ENCODE results near the gene POR.

DNA sequence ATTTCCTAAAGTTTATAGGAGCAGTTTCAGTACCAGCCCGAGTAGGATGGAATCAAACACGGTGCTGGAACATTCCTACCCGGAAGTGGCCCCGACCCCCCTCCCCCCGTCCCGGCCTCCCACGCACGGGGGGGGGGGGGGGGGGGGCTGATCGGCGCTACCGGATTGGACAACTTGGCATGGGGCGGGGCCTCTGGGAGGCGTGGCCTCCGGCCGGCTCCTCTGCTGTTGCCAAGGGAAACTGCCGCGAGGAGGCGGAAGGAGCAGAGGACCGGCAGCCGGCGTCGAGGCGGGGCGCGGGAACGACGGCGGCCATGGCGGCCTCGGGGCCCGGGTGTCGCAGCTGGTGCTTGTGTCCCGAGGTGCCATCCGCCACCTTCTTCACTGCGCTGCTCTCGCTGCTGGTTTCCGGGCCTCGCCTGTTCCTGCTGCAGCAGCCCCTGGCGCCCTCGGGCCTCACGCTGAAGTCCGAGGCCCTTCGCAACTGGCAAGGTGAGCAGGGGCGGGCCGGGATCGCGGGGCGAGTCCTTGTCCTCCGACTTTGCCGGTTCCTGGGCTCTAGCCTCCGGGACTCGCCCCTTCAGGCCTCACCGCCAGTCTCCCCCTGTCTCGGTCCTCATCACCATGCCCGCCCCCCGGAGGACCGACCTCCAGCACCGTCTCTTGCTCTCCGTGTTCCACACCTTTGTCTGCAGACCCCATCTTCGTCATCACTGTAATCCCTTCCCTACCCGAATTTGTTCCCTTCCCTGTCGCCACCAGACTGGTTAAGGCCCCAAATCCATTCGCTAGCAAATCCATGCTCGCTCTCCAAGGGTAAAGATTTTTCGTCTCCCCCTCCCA, 36.0 kb upstream of the POR start, which contains the start of gene RHBDD2:
- TF ChIP-seq, protein P1, sequence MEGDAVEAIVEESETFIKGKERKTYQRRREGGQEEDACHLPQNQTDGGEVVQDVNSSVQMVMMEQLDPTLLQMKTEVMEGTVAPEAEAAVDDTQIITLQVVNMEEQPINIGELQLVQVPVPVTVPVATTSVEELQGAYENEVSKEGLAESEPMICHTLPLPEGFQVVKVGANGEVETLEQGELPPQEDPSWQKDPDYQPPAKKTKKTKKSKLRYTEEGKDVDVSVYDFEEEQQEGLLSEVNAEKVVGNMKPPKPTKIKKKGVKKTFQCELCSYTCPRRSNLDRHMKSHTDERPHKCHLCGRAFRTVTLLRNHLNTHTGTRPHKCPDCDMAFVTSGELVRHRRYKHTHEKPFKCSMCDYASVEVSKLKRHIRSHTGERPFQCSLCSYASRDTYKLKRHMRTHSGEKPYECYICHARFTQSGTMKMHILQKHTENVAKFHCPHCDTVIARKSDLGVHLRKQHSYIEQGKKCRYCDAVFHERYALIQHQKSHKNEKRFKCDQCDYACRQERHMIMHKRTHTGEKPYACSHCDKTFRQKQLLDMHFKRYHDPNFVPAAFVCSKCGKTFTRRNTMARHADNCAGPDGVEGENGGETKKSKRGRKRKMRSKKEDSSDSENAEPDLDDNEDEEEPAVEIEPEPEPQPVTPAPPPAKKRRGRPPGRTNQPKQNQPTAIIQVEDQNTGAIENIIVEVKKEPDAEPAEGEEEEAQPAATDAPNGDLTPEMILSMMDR (conservative IDR thresholded peaks at IDR 0.05; ENCODE audit: low read depth, low read length), result no peak
- no peak for TF ChIP-seq EZH2 (IDR thresholded peaks at IDR 0.05; ENCODE audit: borderline replicate concordance, low read depth, low read length, poor library complexity, severe bottlenecking)

Measured in A673 (cell line).